Tibial artery (tissue), 4 donors: Measurements from ENCODE around the gene UBA5.

Experiments
- DNase-seq, 2 donors: peaks; one replicate each; pipeline ENCODE4 v3.0.0-alpha.2; 2019
- H3K27ac ChIP-seq, 2 donors: fragments of 200-600 bp; sonication (generic) in 1 of 2; 1 replicate in 1 of 2; 2 replicates in 1 of 2; pipeline ENCODE4 v1.5.1; 2018 to 2019; ENCODE audit warnings: mild to moderate bottlenecking in 1 of 2
- H3K27me3 ChIP-seq, 2 donors: fragments of 200-600 bp; sonication (generic) in 1 of 2; one replicate each; pipeline versions ENCODE4 v1.5.1 to v1.6.0; 2016 to 2019
- H3K36me3 ChIP-seq, 3 donors: fragments of 200-600 bp; sonication (generic) in 2 of 3; one replicate each; pipeline ENCODE4 v1.5.1; 2016 to 2019; ENCODE audit warnings: mild to moderate bottlenecking in 2 of 3
- H3K4me1 ChIP-seq, 4 donors: fragments of 200-600 bp; sonication (generic) in 2 of 4; 1 replicate in 3 of 4; 2 replicates in 1 of 4; pipeline ENCODE4 v1.5.1; 2016 to 2019
- H3K4me3 ChIP-seq, 2 donors: fragments of 200-600 bp; sonication (generic) in 1 of 2; 1 replicate in 1 of 2; 2 replicates in 1 of 2; pipeline ENCODE4 v1.5.1; 2018 to 2019; ENCODE audit warnings: mild to moderate bottlenecking in 2 of 2
- H3K9me3 ChIP-seq, 3 donors: fragments of 200-600 bp; sonication (generic) in 1 of 3; one replicate each; pipeline ENCODE4 v1.5.1; 2016 to 2019
- CTCF ChIP-seq, 2 experiments: fragments of 200-600 bp in 1 of 2; fragments of 450-650 bp in 1 of 2; IDR thresholded peaks; one replicate each; pipeline ENCODE4 v1.5.1; 2017 to 2019; ENCODE audit warnings: antibody characterized with exemption in 2 of 2, mild to moderate bottlenecking in 1 of 2, moderate library complexity in 1 of 2
- intact Hi-C: fragments of 100-400 bp; cut with DNase I; formaldehyde crosslinking; loops from one replicate; pipeline ENCODE4 v1.15.0; 2023; ENCODE audit warnings: low total_unique reads

UBA5 gene

GRCh38 chr3:132642539-132642847, 17.6 kb upstream of the UBA5 start:
- no peaks in the 10 kb centered on the region for H3K27me3 ChIP-seq

GRCh38 chr3:132643366-132643765, 16.8 kb upstream of the UBA5 start:
- no peaks in the 10 kb centered on the region for H3K27me3 ChIP-seq
- intact Hi-C loops, result no loop called here
- H3K27ac ChIP-seq, result no peak overlapping the region
- H3K4me1 ChIP-seq, result no peaks in the 10 kb centered on the region
- H3K9me3 ChIP-seq, result no peaks in the 10 kb centered on the region
- TF ChIP-seq CTCF (IDR thresholded peaks at IDR 0.05), result no peak
- H3K4me3 ChIP-seq, result no peak overlapping the region
- no peak for DNase-seq
- peaks cover 11 to 31% (median 13%) of the 10 kb centered on the region in 3 donors for H3K36me3 ChIP-seq

More at GRCh38 chr3:132642539-132642847, 17.6 kb upstream of the UBA5 start:
- no peaks in the 10 kb centered on the region for H3K9me3 ChIP-seq
- DNase-seq, result no peak
- no peak overlapping the region for H3K4me3 ChIP-seq
- no peak overlapping the region for H3K27ac ChIP-seq
- intact Hi-C loops, result no loop called here
- H3K36me3 ChIP-seq, result peaks cover 15 to 32% (median 15%) of the 10 kb centered on the region in 3 donors
- H3K4me1 ChIP-seq, result no peaks in the 10 kb centered on the region
- TF ChIP-seq CTCF (IDR thresholded peaks at IDR 0.05), result no peak

- Histone ChIP-seq H3K4me3 (no peak overlapping the region), H3K9me3 (no peaks in the 10 kb centered on the region), H3K27me3 (no peaks in the 10 kb centered on the region), H3K36me3 (peaks cover 0 to 14% (median 0%) of the 10 kb centered on the region in 3 donors), H3K27ac (no peak overlapping the region), H3K4me1 (no peaks in the 10 kb centered on the region)
- DNase-seq, result no peak
- intact Hi-C loops, result loop anchor here (2.0 kb wide), 1 partner anchor 108 kb away; no protein-coding TSS in a partner anchor
- TF ChIP-seq CTCF (IDR thresholded peaks at IDR 0.05), result no peak
Measured at GRCh38 chr3:132645058-132645457, 15.1 kb upstream of the UBA5 start.

GRCh38 chr3:132650153-132650552, 10.0 kb upstream of the UBA5 start:
- Histone ChIP-seq H3K27ac (no peak overlapping the region), H3K36me3 (no peaks in the 10 kb centered on the region), H3K4me3 (no peak overlapping the region), H3K9me3 (no peaks in the 10 kb centered on the region), H3K4me1 (no peaks in the 10 kb centered on the region), H3K27me3 (no peaks in the 10 kb centered on the region)
- TF ChIP-seq CTCF (IDR thresholded peaks at IDR 0.05), result no peak
- intact Hi-C loops, result no loop called here
- DNase-seq, result no peak

GRCh38 chr3:132652640-132653270, 7.4 kb upstream of the UBA5 start:
- DNase-seq, result no peak
- Histone ChIP-seq H3K27me3 (no peaks in the 10 kb centered on the region), H3K27ac (no peak overlapping the region), H3K9me3 (no peaks in the 10 kb centered on the region), H3K4me1 (peaks cover 0 to under 1% (median 0%) of the 10 kb centered on the region in 4 donors), H3K4me3 (no peak overlapping the region), H3K36me3 (no peaks in the 10 kb centered on the region)
- no peak for TF ChIP-seq CTCF (IDR thresholded peaks at IDR 0.05)
- intact Hi-C loops, result no loop called here

GRCh38 chr3:132654190-132654589, 5.9 kb upstream of the UBA5 start:
- no peak overlapping the region for H3K27ac ChIP-seq
- no peak for DNase-seq
- H3K4me3 ChIP-seq, result no peak overlapping the region
- no peak for TF ChIP-seq CTCF (IDR thresholded peaks at IDR 0.05)
- intact Hi-C loops, result no loop called here
- H3K4me1 ChIP-seq, result peaks cover 0 to 14% (median 6%) of the 10 kb centered on the region in 4 donors
- no peaks in the 10 kb centered on the region for H3K36me3 ChIP-seq
- H3K9me3 ChIP-seq, result no peaks in the 10 kb centered on the region
- no peaks in the 10 kb centered on the region for H3K27me3 ChIP-seq
